ENCODE results near the gene UBASH3B.
"Not testable (repeated sequence)": the region's sequence is repeated elsewhere in the genome, so short reads cannot be mapped to it uniquely, and the experiment has no call there.

The UBASH3B gene

DNA sequence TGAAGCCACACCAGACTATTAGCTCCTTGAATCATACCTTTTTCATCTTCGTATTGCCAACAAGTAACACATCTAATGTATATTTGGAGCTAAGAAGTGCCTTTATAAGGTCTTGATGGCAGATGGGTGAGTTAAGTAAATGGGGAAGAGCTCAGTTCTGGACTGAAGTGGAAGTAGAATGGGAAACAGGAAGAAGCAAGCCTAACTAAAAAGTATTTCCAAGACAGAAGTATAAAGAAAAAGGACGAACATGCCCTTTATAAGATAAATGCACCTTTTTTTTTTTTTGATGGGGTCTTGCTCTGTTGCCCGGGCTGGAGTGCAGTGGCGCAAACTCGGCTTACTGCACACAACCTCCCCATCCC, 197.3 kb downstream of the UBASH3B start:
- no peak for DNase-seq (ENCODE audit: low spot score)

- DNase-seq (ENCODE audit: low spot score), result no peak
Observed at GRCh38 chr11:122853261-122853660, 197.7 kb downstream of the UBASH3B start.

- DNase-seq (ENCODE audit: low spot score), result no peak
Observed at GRCh38 chr11:122853971-122854446, 198.5 kb downstream of the UBASH3B start.

GRCh38 chr11:122861631-122862030, 206.1 kb downstream of the UBASH3B start:
- DNase-seq (ENCODE audit: low spot score), result no peak

- no peak for DNase-seq (ENCODE audit: low spot score)
Observed at GRCh38 chr11:122862091-122862490, 206.6 kb downstream of the UBASH3B start.

GRCh38 chr11:122863154-122863553, 207.6 kb downstream of the UBASH3B start:
- not testable (repeated sequence) for DNase-seq (ENCODE audit: low spot score)

- no peak for DNase-seq (ENCODE audit: low spot score)
Observed at GRCh38 chr11:122863704-122864326, 208.3 kb downstream of the UBASH3B start.

Data from ecto neural progenitor cell (in vitro differentiated cells).